H1 (cell line): ENCODE results near the gene RGL1.

ENCODE experiments used
- POLR2AphosphoS5 ChIP-seq: IDR thresholded peaks from 2 replicates; pipeline ENCODE4 v1.6.1; 2011; ENCODE audit warnings: low read depth, low read length
- USF2 ChIP-seq: IDR thresholded peaks from 2 replicates; pipeline ENCODE4 v1.6.1; 2011; ENCODE audit warnings: low read length, improper control_type of control experiment

GRCh38 chr1:183936009-183936408 lies 131.1 kb downstream of the RGL1 start:
- TF ChIP-seq POLR2AphosphoS5 (no peak), USF2 (no peak)
